Thoracic aorta (tissue), 2 donors: ENCODE results near the gene TOX2. TPM values are rescaled to one million over a fixed set of nuclear protein-coding genes. Genes with fewer than 3 reads are reported as not detected.

ENCODE experiments used
- ATAC-seq: fragments of 150-250 bp; one replicate; pipeline ENCODE4 v1.8.0; 2017; ENCODE audit warnings: low read depth; ENCODE audit not compliant: insufficient number of reproducible peaks, low FRiP score
- DNase-seq: peaks from one replicate; pipeline ENCODE4 v3.0.0-alpha.2; 2020; ENCODE audit warnings: low spot score
- H3K27ac ChIP-seq, 2 donors: fragments of 200-600 bp; sonication (generic); 1 replicate in 1 of 2; 2 replicates in 1 of 2; pipeline ENCODE4 v1.5.1; 2016; ENCODE audit warnings: mild to moderate bottlenecking in 2 of 2, moderate library complexity in 2 of 2
- H3K27me3 ChIP-seq: fragments of 200-600 bp; sonication (generic); replicated peaks from 2 replicates; pipeline ENCODE4 v1.6.0; 2016; ENCODE audit warnings: mild to moderate bottlenecking; ENCODE audit not compliant: insufficient read depth
- H3K36me3 ChIP-seq: fragments of 200-600 bp; sonication (generic); one replicate; pipeline ENCODE4 v1.5.1; 2016
- H3K4me1 ChIP-seq, 2 donors: fragments of 200-600 bp; sonication (generic); 1 replicate in 1 of 2; 2 replicates in 1 of 2; pipeline versions ENCODE4 v1.5.1 to v1.6.0; 2016; ENCODE audit warnings: low read depth in 2 of 2, mild to moderate bottlenecking in 1 of 2; ENCODE audit not compliant: control insufficient read depth in 1 of 2
- H3K4me3 ChIP-seq: fragments of 200-600 bp; sonication (generic); 2 replicates; pipeline ENCODE4 v1.5.1; 2016; ENCODE audit warnings: mild to moderate bottlenecking
- H3K9me3 ChIP-seq: fragments of 200-600 bp; sonication (generic); 2 replicates; pipeline ENCODE4 v1.5.1; 2016
- CTCF ChIP-seq: fragments of 200-600 bp; sonication (generic); IDR thresholded peaks from one replicate; pipeline ENCODE4 v1.5.1; 2019; ENCODE audit warnings: antibody characterized with exemption
- total RNA-seq, 2 donors: library from RNA; depleted of rRNA; stranded (reverse); fragments of >200 nt; gene quantifications; one replicate each; pipeline versions ENCODE4 v1.1.0 to v1.2.3, GENCODE V29; 2016

TOX2 gene
- total RNA-seq, 2 donors from 2014 or later = 4.2 to 14.6 TPM

GRCh38 chr20:43938932-43939761 lies 24.5 kb downstream of the TOX2 start:
- no peak overlapping the region for H3K27ac ChIP-seq
- H3K9me3 ChIP-seq = no peaks in the 10 kb centered on the region
- DNase-seq = peak; percentile 71
- no peak overlapping the region for H3K4me3 ChIP-seq
- no peaks in the 10 kb centered on the region for H3K36me3 ChIP-seq
- ATAC-seq = peak; percentile 90
- no peaks in the 10 kb centered on the region for H3K27me3 ChIP-seq
- TF ChIP-seq CTCF = no peak
- H3K4me1 ChIP-seq = peaks cover 37 to 76% of the 10 kb centered on the region in 2 donors

GRCh38 chr20:43939762-43940121 lies 25.1 kb downstream of the TOX2 start:
- H3K4me1 ChIP-seq = peaks cover 37 to 76% of the 10 kb centered on the region in 2 donors
- no peaks in the 10 kb centered on the region for H3K36me3 ChIP-seq
- no peak for ATAC-seq
- no peak for DNase-seq
- TF ChIP-seq CTCF = no peak
- no peak overlapping the region for H3K4me3 ChIP-seq
- no peaks in the 10 kb centered on the region for H3K27me3 ChIP-seq
- H3K9me3 ChIP-seq = no peaks in the 10 kb centered on the region
- no peak overlapping the region for H3K27ac ChIP-seq

- no peak overlapping the region for H3K4me3 ChIP-seq
- H3K9me3 ChIP-seq = no peaks in the 10 kb centered on the region
- H3K27ac ChIP-seq = no peak overlapping the region
- H3K36me3 ChIP-seq = no peaks in the 10 kb centered on the region
- DNase-seq (no peak), ATAC-seq (no peak)
- H3K27me3 ChIP-seq = no peaks in the 10 kb centered on the region
- TF ChIP-seq CTCF = no peak
- H3K4me1 ChIP-seq = peaks cover 37 to 76% of the 10 kb centered on the region in 2 donors
These were observed 26.0 kb downstream of the TOX2 start for GRCh38 chr20:43940518-43941225.

- no peak for ATAC-seq
- peak overlapping the region; percentile 15 to 41 for H3K27ac ChIP-seq
These were observed 27.0 kb downstream of the TOX2 start for GRCh38 chr20:43941476-43942200.

More at GRCh38 chr20:43941476-43942200, 27.0 kb downstream of the TOX2 start:
- Histone ChIP-seq H3K4me1 (peaks cover 37 to 68% of the 10 kb centered on the region in 2 donors), H3K9me3 (no peaks in the 10 kb centered on the region), H3K36me3 (no peaks in the 10 kb centered on the region), H3K4me3 (no peak overlapping the region), H3K27me3 (no peaks in the 10 kb centered on the region)
- no peak for DNase-seq
- TF ChIP-seq CTCF = no peak
